NCI-H146 (cell line): ENCODE results near the gene STEAP3.
A peak's percentile ranks its signal among the peaks of the same experiment; 100 is the strongest.

Experiments
- DNase-seq: peaks from one replicate; lab custom pipeline; 2025; lab: John Stamatoyannopoulos, UW

STEAP3 gene

DNA sequence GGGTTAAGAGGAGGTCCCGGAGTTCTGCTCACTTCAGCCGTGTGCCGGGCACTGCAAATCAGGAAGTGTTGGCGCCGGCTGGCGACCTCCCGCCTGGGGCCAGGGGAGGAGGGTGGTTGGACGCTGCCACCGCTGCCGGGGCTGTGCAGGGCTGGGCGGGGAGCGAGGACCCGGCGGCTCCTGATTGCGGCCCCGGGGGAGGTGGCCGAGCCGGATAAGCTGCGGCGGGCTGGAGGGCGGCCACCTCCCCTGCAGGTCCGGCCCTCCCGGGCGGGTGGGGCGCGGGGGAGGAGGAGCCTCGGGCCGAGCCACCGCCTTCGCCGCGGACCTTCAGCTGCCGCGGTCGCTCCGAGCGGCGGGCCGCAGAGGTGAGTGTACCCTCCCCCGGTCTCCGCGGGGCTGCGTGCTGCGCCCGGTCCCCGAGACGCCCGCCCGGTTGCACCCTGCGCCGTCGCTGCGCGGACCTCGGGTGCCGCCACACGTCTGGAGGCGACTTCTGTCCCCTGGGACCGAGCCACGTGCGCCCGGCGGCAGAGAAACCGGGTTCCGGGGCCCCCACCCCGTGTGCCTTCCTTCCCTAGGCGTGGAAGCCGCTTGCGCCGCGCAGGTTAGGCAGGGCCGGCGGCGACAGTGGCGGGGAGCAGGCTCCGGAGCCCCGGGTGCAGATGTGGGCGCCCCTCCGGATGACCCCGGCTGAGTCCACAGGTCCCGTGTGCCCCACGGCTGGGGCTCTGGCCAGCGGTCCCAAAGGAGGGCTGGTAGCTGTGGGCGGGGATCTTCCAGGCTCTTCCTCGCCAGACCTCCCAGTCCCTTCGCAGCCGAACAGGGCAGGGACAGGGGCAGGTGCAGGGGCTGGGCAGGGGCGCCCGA lies at the start of gene STEAP3:
TSS of gene STEAP3 (plus strand) at position 314 of the 870 bp plus-strand sequence. CDS start 7,179 bp downstream, outside the sequence.
- peak; percentile 96 for DNase-seq

GRCh38 chr2:119174216-119174992 lies 49.2 kb upstream of the STEAP3 start:
- DNase-seq, result peak; percentile 76

DNA sequence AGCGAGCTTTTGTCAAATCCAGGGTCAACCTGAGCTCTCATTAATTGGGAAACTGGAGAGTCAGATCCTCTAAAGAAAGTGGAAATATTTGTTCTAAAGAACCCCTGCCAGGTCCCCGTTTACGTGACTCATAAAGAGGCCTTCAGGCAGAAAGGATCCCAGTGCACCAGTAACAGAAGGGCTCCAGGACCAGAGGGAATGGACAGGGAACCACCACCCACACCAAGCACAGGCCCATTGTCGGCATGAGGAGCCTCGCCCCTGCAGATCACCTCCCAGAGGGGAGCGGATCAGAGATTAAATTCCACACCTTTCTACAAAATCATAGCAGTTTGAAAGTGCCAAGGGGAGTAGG lies 48.7 kb upstream of the STEAP3 start:
- DNase-seq, result no peak

DNA sequence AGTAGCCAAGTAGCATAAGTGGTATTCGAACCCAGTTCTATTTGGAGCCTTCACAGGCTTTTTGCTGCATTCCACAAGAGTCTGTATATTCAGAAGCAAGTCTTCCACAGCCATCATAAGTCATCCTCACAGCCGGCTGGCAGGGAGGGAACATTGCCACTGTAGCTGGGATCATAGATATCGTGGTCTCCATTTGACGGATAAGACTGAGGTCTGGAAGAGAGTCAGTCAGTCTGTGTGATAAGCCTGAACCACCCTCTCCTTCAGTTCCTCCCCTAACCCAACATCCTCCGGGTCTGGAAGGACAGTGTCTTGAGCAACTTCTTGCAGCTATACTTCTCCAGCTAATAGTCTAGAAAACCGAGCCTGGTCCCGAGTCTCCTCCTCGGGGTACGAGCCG lies 48.1 kb upstream of the STEAP3 start:
- DNase-seq, result no peak

DNA sequence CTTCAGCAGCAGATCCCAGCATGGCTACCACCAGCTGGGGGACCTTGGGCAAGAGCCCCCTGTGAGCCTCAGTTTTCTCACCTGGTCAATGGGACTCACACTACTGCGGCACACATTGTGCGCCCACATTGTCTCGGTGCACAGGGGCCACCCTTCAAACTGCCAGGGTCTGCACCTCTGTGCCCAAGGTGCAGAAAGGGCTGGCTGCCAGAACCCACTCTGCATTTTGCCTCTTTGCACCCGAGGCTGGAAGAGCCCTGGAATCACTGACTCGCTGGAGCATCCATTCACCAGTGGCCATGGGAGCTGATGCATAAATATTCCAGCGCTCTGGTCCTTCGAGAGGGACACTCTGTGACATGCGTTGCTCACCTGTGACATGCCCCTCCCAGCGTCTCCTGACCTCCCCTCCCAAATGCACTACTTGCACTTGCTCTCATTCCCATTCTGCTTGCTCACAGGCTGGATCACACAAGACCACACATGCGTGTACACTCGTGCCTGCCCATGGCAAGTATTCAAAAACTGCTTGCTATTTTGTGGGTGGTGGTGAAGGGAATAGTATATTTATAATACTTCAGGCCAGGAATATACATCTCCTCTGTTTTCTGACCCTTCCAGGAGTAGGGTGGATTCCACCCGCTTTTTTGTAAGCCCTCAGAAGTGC lies 46.3 kb upstream of the STEAP3 start:
- no peak for DNase-seq

DNA sequence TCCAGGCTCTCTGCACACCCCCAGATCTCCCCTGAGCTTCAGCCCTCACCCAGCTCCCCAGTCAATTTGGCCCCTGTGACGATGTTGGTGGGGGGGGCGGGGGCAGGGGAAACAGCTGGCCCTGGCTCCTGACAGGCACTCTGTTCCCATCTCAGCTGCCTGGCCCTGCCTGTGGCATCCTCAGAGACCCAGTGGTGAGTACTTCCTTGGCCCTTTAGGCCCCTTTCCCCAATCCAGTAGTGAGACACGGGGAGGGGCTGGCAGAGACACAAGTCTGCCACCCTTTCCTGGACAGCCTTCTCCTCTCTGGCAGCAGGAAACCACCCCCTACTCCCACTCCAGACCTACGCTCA lies 45.8 kb upstream of the STEAP3 start:
- no peak for DNase-seq

DNA sequence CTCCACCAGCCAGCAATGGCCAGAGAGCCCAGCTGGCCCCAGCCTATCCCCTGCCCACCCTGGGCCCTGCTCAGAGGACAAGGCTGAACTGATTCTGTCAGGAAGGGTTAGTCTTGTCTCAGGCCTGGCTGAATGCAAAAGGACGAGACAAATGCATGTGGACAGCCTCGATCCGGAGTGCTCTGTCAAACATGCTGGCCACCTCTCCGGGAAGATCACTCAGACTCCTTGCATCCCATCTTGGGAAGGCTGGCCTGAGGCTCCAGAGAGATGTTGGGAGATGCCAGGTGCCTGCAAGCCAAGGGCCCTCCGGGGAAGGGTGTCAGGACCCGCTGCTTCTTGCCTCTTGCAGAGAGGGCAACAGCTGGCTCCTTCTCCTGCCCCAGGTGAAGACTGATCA lies 44.9 kb upstream of the STEAP3 start:
- DNase-seq, result no peak

DNA sequence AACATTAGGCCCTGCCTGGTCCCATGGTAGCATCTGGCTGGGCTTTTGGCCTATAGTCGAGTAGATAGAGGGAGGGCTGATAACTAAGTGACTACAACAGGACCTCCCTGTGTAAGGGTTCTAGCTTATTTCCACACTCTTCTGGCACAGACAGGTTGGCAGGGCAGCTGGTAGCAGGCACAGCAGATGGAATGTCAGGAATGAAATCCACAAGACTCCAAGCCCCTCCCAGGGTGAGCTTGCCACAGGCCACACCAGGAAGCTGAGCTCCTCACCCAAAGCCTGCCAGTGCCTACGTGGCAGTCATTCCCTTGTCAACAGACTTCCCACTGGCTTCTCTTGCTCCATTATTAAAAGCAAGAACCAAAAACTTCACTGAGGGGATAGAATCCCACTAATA lies 44.4 kb upstream of the STEAP3 start:
- DNase-seq, result no peak

DNA sequence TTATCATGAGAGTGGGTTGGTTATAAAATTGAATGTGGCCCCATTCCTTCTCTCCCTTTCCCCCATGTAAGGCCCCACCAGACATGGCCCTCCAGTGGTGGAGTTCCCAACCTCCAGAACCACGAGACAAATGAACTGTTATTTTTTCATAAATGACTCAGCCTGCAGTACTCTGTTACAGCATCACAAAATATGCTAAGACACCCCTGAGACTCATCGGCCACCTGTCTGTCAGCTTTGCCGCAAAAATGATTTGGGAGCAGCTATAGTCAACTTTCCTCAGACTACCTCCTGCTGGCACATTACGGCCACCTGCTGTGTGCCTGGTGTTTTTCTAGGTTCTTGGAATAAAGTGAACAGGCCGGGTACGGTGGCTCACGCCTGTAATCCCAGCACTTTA lies 43.6 kb upstream of the STEAP3 start:
- DNase-seq, result no peak

- peak; percentile 92 for DNase-seq
Measured at GRCh38 chr2:119180892-119181291, 42.7 kb upstream of the STEAP3 start.

GRCh38 chr2:119181391-119181790 lies 42.2 kb upstream of the STEAP3 start:
- no peak for DNase-seq

DNA sequence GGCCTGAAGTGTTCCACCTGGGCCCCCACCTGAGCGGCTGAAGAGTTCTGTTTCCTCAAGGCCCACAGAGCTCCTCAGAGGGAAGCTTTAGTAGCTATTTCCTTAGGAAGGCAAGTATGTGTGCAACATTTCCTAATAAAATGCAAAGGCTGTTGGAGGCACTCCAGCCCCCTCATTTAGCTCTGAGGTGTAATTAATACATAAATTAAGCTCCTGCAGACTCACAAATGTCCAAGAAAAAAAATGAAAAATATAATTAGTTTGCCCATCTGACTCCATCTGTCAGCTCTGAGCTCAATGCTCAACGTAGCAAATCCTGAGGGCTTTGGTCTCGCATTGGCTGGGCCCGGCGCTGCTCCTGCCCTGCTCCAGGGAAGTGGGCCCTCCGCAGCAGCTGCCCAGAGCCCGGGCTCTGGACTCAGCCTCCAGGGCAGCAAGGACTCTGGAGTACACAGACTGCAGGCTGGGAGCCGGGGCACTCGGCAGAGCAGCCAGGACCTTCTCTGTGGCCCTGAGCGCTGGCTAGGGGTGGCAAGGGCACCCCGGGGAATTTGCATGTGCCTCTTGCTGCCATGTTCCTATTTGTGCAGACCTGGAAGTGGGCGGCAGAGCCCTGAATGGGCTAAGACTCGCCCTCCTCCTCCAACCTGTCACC lies 41.7 kb upstream of the STEAP3 start:
- DNase-seq, result no peak

GRCh38 chr2:119184512-119184911 lies 39.1 kb upstream of the STEAP3 start:
- DNase-seq, result no peak

DNA sequence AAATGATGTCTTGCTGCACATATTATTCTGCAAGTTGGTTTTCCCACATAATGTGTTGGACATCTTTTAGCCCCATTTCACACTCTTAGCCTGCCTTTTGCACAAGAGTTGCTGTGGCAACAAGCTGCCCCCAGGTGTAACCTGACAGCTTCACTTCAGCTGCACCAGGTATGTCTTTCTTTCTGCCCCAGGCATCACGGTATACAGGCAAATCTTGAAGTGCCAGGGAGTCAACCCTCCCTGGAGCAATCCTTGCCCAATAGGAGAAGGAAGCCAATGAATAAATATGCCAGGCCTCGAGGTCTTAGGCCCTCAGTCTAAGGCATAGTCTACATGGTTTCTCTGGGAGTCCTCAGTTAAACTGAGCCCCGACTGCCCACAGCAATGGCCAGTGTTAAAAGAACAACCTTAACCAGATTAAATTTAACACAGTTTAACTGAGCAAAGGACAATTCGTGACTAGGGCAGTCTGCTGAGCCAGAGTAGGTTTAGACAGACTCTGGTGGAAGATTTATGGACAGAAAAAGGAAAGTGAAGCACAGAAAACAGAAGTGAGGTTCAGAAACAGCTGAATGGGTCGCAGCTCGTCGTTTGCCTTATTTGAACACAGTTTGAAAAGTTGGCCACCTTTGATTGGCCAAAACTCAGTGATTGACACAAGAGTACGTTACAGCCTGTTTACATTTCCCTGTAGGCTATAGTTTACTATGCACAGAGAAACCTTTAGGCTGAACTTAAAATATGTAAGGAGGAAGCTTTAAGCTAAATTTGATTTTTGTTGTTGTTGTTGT lies 33.1 kb upstream of the STEAP3 start:
- DNase-seq, result no peak

GRCh38 chr2:119192893-119193292 lies 30.7 kb upstream of the STEAP3 start:
- peak; percentile 33 for DNase-seq

- no peak for DNase-seq
Measured at GRCh38 chr2:119195001-119195400, 28.6 kb upstream of the STEAP3 start.

DNA sequence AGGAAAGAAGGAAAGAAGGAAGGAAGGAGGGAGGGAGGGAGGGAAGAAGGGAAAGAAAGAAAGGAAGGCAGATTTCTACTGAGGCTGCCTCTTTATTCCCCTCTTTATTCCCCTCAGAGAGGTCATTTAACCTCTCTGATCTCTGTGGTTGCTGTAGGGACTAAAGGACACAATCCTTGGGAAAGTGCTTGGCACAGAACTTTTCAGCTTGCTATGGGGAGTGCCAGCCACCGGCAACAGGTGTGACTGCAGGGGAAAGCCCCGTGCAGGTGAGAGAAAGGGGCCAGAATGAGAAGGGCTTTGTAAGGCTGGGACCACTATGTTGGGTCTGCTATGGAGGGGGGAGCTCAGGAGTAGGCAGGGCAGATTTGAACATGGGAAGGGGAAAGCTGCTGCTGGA lies 27.7 kb upstream of the STEAP3 start:
- DNase-seq, result no peak

GRCh38 chr2:119196301-119197125 lies 27.1 kb upstream of the STEAP3 start:
- DNase-seq, result peak; percentile 25

GRCh38 chr2:119197126-119197405 lies 26.6 kb upstream of the STEAP3 start:
- no peak for DNase-seq

DNA sequence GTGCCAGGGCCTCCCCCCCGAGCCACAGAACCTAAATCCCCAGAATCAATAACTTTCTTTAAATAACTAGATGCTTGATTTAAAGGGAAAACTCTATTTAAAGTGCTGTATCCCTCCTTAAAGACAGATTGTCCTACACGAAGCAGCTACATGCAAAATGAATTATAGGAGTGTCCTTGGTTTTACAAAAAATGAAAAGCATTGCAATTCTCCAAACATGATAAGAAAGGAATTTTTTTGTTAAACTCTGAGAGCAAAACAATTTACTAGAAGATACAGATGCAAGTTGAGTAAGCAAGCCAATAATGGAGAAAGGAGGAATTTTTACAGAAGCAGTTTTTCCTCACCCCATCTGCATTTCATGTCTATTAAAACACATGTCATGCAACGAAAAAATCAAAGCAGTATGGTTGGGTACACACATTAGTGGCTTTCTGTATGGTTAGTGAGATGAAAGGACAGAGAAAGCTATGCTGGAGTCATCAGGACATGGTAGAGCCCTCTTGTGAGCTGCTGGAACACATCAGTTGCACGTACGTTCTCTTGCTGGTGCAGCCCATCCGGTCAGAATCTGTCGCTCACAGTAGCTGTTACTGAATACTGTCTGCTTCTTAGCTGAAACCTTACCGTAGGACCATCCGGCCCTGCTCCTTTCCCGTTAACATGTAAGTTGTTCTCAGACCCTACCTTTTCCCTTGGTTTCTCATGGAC lies 25.9 kb upstream of the STEAP3 start:
- DNase-seq, result no peak
